HG03280 (cell line): ENCODE results near the gene SP140L.
A peak's percentile ranks its signal among the peaks of the same experiment; 100 is the strongest.
"Not testable (repeated sequence)": the region's sequence is repeated elsewhere in the genome, so short reads cannot be mapped to it uniquely, and the experiment has no call there.

Experiments used
- ATAC-seq: cut with Tn5 transposase; IDR thresholded peaks from one replicate; pipeline ENCODE4 v1.9.1; 2021; ENCODE audit warnings: mild to moderate bottlenecking, moderate library complexity; ENCODE audit not compliant: unreplicated experiment

The SP140L gene

GRCh38 chr2:230323385-230324106, 3.4 kb upstream of the SP140L start:
- no peak for ATAC-seq

- no peak for ATAC-seq
Observed at GRCh38 chr2:230324503-230324902, 2.5 kb upstream of the SP140L start.

GRCh38 chr2:230325316-230326243, 1.4 kb upstream of the SP140L start:
- no peak for ATAC-seq

- peak; percentile 50 for ATAC-seq
Observed at GRCh38 chr2:230327418-230328154, 593 bp downstream of the SP140L start.

- ATAC-seq, result no peak
Observed at GRCh38 chr2:230328155-230328458, 1.1 kb downstream of the SP140L start.

GRCh38 chr2:230329946-230330605, 3.1 kb downstream of the SP140L start:
- no peak for ATAC-seq

GRCh38 chr2:230330725-230331124, 3.7 kb downstream of the SP140L start:
- ATAC-seq, result no peak

- ATAC-seq, result no peak
Observed at GRCh38 chr2:230335461-230335863, 8.5 kb downstream of the SP140L start.

GRCh38 chr2:230335864-230336506, 9.0 kb downstream of the SP140L start:
- ATAC-seq, result no peak

GRCh38 chr2:230341936-230342528, 15.0 kb downstream of the SP140L start:
- ATAC-seq, result not testable (repeated sequence)

- not testable (repeated sequence) for ATAC-seq
Observed at GRCh38 chr2:230343041-230343624, 16.1 kb downstream of the SP140L start.

GRCh38 chr2:230343747-230344146, 16.8 kb downstream of the SP140L start:
- no peak for ATAC-seq

GRCh38 chr2:230346465-230346864, 19.5 kb downstream of the SP140L start:
- no peak for ATAC-seq

- peak; percentile 17 for ATAC-seq
Observed at GRCh38 chr2:230346921-230347533, 20.0 kb downstream of the SP140L start.

GRCh38 chr2:230347659-230348305, 20.8 kb downstream of the SP140L start:
- peak; percentile 55 for ATAC-seq

GRCh38 chr2:230348787-230349186, 21.8 kb downstream of the SP140L start:
- no peak for ATAC-seq

GRCh38 chr2:230356084-230356483, 29.1 kb downstream of the SP140L start:
- ATAC-seq, result no peak

- ATAC-seq, result no peak
Observed at GRCh38 chr2:230358305-230358704, 31.3 kb downstream of the SP140L start.

- no peak for ATAC-seq
Observed at GRCh38 chr2:230360028-230360427, 33.0 kb downstream of the SP140L start.
